Adrenal gland (tissue), 12 donors: ENCODE data around the gene RAI14. TPM values are rescaled to one million over a fixed set of nuclear protein-coding genes. Genes with fewer than 3 reads are reported as not detected.
"Not testable (repeated sequence)": the region's sequence is repeated elsewhere in the genome, so short reads cannot be mapped to it uniquely, and the experiment has no call there.

Experiments used
- DNase-seq, 7 donors: peaks; one replicate each; pipeline ENCODE4 v3.0.0-alpha.2; 2019 to 2020
- H3K27ac ChIP-seq, 5 donors: fragments of 200-600 bp; sonication (generic) in 4 of 5; 1 replicate in 3 of 5; 2 replicates in 2 of 5; pipeline versions ENCODE4 v1.5.1 to v1.8.0; 2016 to 2020; ENCODE audit warnings: mild to moderate bottlenecking in 1 of 5
- H3K27me3 ChIP-seq: fragments of 200-600 bp; 2 replicates; pipeline ENCODE4 v1.8.0; 2021
- H3K36me3 ChIP-seq, 2 donors: fragments of 200-600 bp; replicated peaks in 1 of 2; 1 replicate in 1 of 2; 2 replicates in 1 of 2; pipeline versions ENCODE4 v1.5.1 to v1.8.0; 2018 to 2022
- H3K4me1 ChIP-seq, 2 donors: fragments of 200-600 bp; replicated peaks in 1 of 2; 1 replicate in 1 of 2; 2 replicates in 1 of 2; pipeline versions ENCODE4 v1.5.1 to v1.8.0; 2018 to 2021
- H3K4me3 ChIP-seq, 4 donors: fragments of 200-600 bp; sonication (generic) in 3 of 4; one replicate each; pipeline ENCODE4 v1.5.1; 2016 to 2018
- H3K9me3 ChIP-seq, 3 donors: fragments of 200-600 bp; sonication (generic) in 1 of 3; replicated peaks in 1 of 3; 1 replicate in 2 of 3; 2 replicates in 1 of 3; pipeline versions ENCODE4 v1.5.1 to v1.8.0; 2016 to 2021
- POLR2A ChIP-seq, 2 donors: fragments of 450-650 bp; IDR thresholded peaks; one replicate each; pipeline ENCODE4 v1.6.1; 2017; ENCODE audit warnings: antibody characterized with exemption in 2 of 2, mild to moderate bottlenecking in 2 of 2, moderate library complexity in 1 of 2
- WGBS, 4 donors: extraction: QIAGEN DNeasy Blood & Tissue Kit in 2 of 4; methylation state at CpG; one replicate each; pipeline versions ENCODE4 v1.1.5 to v1.1.7; 2013 to 2017; 5-methylcytosine and 5-hydroxymethylcytosine counted together
- intact Hi-C, 2 donors: fragments of 100-400 bp; cut with DNase I; formaldehyde crosslinking; loops; one replicate each; pipeline versions ENCODE4 v1.14.1 to v1.15.0; 2022 to 2023
- polyA plus RNA-seq, 3 donors: library from polyadenylated mRNA; stranded (reverse); fragments of 200-250 nt in 2 of 3; fragments of 350-450 nt in 1 of 3; fragmentation: Illumina TruSeq in 1 of 3; extraction: RNeasy Lipid Tissue Mini Kit (QIAGEN cat#74804) in 1 of 3; gene quantifications; one replicate each; pipeline ENCODE4 v1.2.3, GENCODE V29; 2013 to 2014
- total RNA-seq, 9 donors: library from RNA; depleted of rRNA in 4 of 9; stranded (reverse); fragments of >200 nt in 4 of 9; fragments of 120-200 nt in 1 of 9; fragmentation: NEBNext Ultra II Directional in 1 of 9; extraction: Animal tissue kit (Norgen Biotek cat#: 25700) in 1 of 9; gene quantifications; one replicate each; pipeline versions ENCODE4 v1.1.0 to v1.2.4, GENCODE V29; 2013 to 2023
- TF ChIP-seq, protein P1 (sequence below), 6 experiments: fragments of 450-650 bp in 4 of 6; fragments of 200-600 bp in 2 of 6; sonication (generic) in 1 of 6; IDR thresholded peaks; 1 replicate in 5 of 6; 2 replicates in 1 of 6; pipeline versions ENCODE4 v1.5.1 to v1.8.0; 2016 to 2021; ENCODE audit warnings: antibody characterized with exemption in 6 of 6, mild to moderate bottlenecking in 2 of 6, moderate library complexity in 1 of 6
- donor health status: healthy with polysubstance abuse.
- donor health status: Bipolar disorder and iron deficiency.
- donor health status: DM: yes; HTN: yes; CAD: no.
- donor health status: DM: no; HTN: no; CAD: no.
- donor health status: DM: no; HTN: no; CAD: no.
- donor health status: DM: yes; HTN: yes; CAD: no.

The RAI14 gene
- total and polyA plus RNA-seq, 12 donors = 9.1 to 158 (median 28.5) TPM

GRCh38 chr5:34698754-34699153 is 42.6 kb downstream of the RAI14 start:
- intact Hi-C loops = no loop called here
- peaks cover 12 to 21% of the 10 kb centered on the region in 2 donors for H3K4me1 ChIP-seq
- no peak overlapping the region for H3K27ac ChIP-seq
- TF ChIP-seq, protein P1, sequence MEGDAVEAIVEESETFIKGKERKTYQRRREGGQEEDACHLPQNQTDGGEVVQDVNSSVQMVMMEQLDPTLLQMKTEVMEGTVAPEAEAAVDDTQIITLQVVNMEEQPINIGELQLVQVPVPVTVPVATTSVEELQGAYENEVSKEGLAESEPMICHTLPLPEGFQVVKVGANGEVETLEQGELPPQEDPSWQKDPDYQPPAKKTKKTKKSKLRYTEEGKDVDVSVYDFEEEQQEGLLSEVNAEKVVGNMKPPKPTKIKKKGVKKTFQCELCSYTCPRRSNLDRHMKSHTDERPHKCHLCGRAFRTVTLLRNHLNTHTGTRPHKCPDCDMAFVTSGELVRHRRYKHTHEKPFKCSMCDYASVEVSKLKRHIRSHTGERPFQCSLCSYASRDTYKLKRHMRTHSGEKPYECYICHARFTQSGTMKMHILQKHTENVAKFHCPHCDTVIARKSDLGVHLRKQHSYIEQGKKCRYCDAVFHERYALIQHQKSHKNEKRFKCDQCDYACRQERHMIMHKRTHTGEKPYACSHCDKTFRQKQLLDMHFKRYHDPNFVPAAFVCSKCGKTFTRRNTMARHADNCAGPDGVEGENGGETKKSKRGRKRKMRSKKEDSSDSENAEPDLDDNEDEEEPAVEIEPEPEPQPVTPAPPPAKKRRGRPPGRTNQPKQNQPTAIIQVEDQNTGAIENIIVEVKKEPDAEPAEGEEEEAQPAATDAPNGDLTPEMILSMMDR (IDR thresholded peaks at IDR 0.05) = no peak
- no peak for TF ChIP-seq POLR2A (IDR thresholded peaks at IDR 0.05)
- H3K9me3 ChIP-seq = no peaks in the 10 kb centered on the region
- no peaks in the 10 kb centered on the region for H3K27me3 ChIP-seq
- 93 to 98% (median 96%) methylated on average over 6 of the region's 6 CpGs for WGBS, 4 donors
- H3K36me3 ChIP-seq = no peaks in the 10 kb centered on the region
- no peak for DNase-seq
- no peak overlapping the region for H3K4me3 ChIP-seq

DNA sequence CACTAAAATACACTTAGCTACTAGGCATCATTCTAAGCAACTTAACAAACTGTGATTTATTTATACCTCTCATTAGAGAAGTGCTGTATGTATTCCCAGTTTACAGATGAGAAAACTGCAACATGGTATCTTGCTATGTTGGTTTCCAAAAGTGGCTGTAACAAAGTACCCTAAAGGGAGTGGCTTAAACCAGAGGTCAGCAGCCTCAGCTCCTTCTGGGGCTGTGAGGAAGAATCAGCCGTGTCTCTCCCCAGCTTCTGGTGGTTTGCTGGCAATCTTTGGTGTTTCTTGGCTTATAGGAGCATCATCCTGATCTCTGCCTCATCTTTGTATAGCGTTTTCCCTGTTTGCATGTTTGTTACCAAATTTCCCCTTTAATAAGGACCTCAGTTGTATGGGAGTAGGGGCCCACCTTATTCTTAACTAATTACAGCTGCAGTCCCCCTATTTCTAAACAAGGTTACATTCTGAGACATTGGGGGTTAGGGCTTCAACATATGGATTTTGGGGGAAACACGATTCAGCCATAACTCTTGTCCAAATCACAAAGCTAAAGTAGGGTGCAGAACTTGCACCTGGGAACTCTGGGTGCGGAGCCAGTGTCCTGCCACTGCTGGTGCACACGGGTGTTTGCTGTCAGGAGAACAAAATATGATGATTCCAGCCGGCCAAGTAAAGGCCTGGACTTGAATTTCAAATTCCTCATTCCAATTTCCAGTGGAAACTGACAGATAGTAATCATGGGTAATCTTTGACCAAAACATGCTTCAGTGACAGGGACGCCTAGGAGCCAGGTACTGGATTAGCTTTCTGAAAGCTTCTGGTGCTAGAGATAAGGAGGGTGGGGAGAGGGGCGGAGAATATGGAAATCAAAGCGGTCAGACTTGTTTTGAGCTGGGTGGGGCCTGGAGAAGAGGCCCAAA is 43.3 kb downstream of the RAI14 start:
- no peaks in the 10 kb centered on the region for H3K27me3 ChIP-seq
- no peak overlapping the region for H3K4me3 ChIP-seq
- no peak for DNase-seq
- no peak overlapping the region for H3K27ac ChIP-seq
- no peaks in the 10 kb centered on the region for H3K36me3 ChIP-seq
- intact Hi-C loops = no loop called here
- no peak for TF ChIP-seq POLR2A (IDR thresholded peaks at IDR 0.05)
- TF ChIP-seq, protein P1 (IDR thresholded peaks at IDR 0.05) = no peak
- H3K9me3 ChIP-seq = no peaks in the 10 kb centered on the region
- H3K4me1 ChIP-seq = peaks cover 7 to 15% of the 10 kb centered on the region in 2 donors
- WGBS, 4 donors = 76 to 88% (median 84%) methylated on average over 8 to 9 of the region's 9 CpGs

DNA sequence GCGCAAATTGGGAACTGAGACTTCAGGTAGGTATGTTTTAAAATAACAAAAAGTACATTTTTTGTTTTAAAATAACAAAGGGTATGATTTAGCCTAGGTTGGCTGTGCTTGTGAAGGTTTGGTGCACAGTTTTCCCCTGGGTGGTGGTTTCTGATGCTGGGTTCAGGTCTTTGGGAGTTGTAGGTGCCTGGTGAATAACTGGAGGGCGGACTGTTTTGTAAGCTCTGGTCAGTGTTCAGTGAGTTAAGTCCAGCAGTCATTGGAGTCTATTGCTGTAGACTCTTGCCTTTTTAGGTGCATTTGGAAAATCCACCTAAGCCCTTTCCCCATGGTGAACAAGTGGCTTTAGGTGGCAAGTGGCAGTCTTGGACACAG is 43.9 kb downstream of the RAI14 start:
- intact Hi-C loops = no loop called here
- Histone ChIP-seq H3K36me3 (no peaks in the 10 kb centered on the region), H3K27me3 (no peaks in the 10 kb centered on the region), H3K4me1 (peaks cover 5 to 9% of the 10 kb centered on the region in 2 donors), H3K9me3 (no peaks in the 10 kb centered on the region), H3K4me3 (no peak overlapping the region), H3K27ac (no peak overlapping the region)
- 93 to 97% (median 94%) methylated on average over 2 of the region's 2 CpGs for WGBS, 4 donors
- TF ChIP-seq, protein P1 (IDR thresholded peaks at IDR 0.05) = no peak
- no peak for TF ChIP-seq POLR2A (IDR thresholded peaks at IDR 0.05)
- no peak for DNase-seq

DNA sequence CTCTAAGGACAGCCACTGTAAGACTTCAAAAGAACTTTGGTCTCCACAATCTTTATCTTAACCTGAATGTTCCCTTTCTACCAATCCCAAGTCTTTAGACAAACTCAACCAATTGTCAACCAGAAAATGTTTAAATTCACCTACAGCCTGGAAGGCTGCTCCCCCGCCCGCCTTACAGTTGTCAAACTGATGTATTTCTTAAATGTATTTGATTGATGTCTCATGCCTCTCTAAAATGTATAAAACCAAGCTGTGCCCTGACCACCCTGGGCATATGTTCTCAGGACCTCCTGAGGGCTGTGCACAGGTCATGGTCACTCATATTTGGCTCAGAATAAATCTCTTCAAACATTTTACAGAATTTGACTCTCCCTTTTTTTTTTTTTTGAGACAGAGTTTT is 45.3 kb downstream of the RAI14 start:
- H3K36me3 ChIP-seq, H3K27me3 ChIP-seq, H3K4me1 ChIP-seq, intact Hi-C loops, H3K9me3 ChIP-seq, DNase-seq, H3K27ac ChIP-seq, H3K4me3 ChIP-seq: not testable (repeated sequence)
- 97 to 100% (median 98%) methylated on average over 2 of the region's 2 CpGs for WGBS, 4 donors
